Liver (tissue), 9 donors: ENCODE data around the gene MAP3K8. TPM values are rescaled to one million over a fixed set of nuclear protein-coding genes. Genes with fewer than 3 reads are reported as not detected.

Source experiments
- DNase-seq: peaks from one replicate; pipeline ENCODE4 v3.0.0-alpha.2; 2017; ENCODE audit warnings: low spot score
- H3K27ac ChIP-seq, 2 donors: one replicate each; pipeline ENCODE4 v1.7.0; 2013; ENCODE audit warnings: inconsistent platforms in 2 of 2, low read length in 2 of 2, control low read depth in 1 of 2, low read depth in 1 of 2, mild to moderate bottlenecking in 1 of 2
- H3K27me3 ChIP-seq, 4 donors: one replicate each; pipeline versions ENCODE4 v1.6.1 to v1.7.0; 2013; ENCODE audit warnings: low read length in 3 of 4, inconsistent platforms in 1 of 4, mild to moderate bottlenecking in 1 of 4, moderate library complexity in 1 of 4; ENCODE audit not compliant: control insufficient read depth in 4 of 4, insufficient read depth in 4 of 4
- H3K36me3 ChIP-seq, 4 donors: one replicate each; pipeline versions ENCODE4 v1.6.1 to v1.7.0; 2013; ENCODE audit warnings: low read length in 3 of 4, mild to moderate bottlenecking in 3 of 4, low read depth in 1 of 4, moderate library complexity in 1 of 4; ENCODE audit not compliant: control insufficient read depth in 4 of 4, insufficient read depth in 3 of 4
- H3K4me1 ChIP-seq, 4 donors: one replicate each; pipeline versions ENCODE4 v1.6.1 to v1.7.0; 2013; ENCODE audit warnings: low read length in 3 of 4, mild to moderate bottlenecking in 3 of 4, moderate library complexity in 1 of 4; ENCODE audit not compliant: control insufficient read depth in 4 of 4, insufficient read depth in 4 of 4
- H3K4me3 ChIP-seq, 3 donors: one replicate each; pipeline versions ENCODE4 v1.6.1 to v1.7.0; 2013; ENCODE audit warnings: low read length in 3 of 3, control low read depth in 1 of 3, low read depth in 1 of 3, mild to moderate bottlenecking in 1 of 3
- H3K9ac ChIP-seq, 2 donors: one replicate each; pipeline ENCODE4 v1.7.0; 2013; ENCODE audit warnings: low read length in 2 of 2, mild to moderate bottlenecking in 2 of 2, moderate library complexity in 2 of 2, control low read depth in 1 of 2, low read depth in 1 of 2
- H3K9me3 ChIP-seq, 4 donors: one replicate each; pipeline versions ENCODE4 v1.6.1 to v1.7.0; 2013; ENCODE audit warnings: low read length in 3 of 4; ENCODE audit not compliant: control insufficient read depth in 4 of 4
- EGR1 ChIP-seq, 2 donors: IDR thresholded peaks; 2 replicates each; pipeline ENCODE4 v1.6.1; 2016 to 2018; ENCODE audit warnings: antibody characterized with exemption in 2 of 2, low read depth in 2 of 2
- FOXA1 ChIP-seq: IDR thresholded peaks from 2 replicates; pipeline ENCODE4 v1.6.1; 2016; ENCODE audit warnings: antibody characterized with exemption
- FOXA2 ChIP-seq: IDR thresholded peaks from 2 replicates; pipeline ENCODE4 v1.6.1; 2016; ENCODE audit warnings: antibody characterized with exemption
- HNF4A ChIP-seq, 2 donors: conservative IDR thresholded peaks; 2 replicates each; pipeline ENCODE4 v1.6.1; 2016; ENCODE audit warnings: antibody characterized with exemption in 2 of 2, mild to moderate bottlenecking in 2 of 2
- HNF4G ChIP-seq: IDR thresholded peaks from 2 replicates; pipeline ENCODE4 v1.6.1; 2016; ENCODE audit warnings: antibody characterized with exemption
- JUND ChIP-seq, 2 donors: IDR thresholded peaks; 2 replicates each; pipeline ENCODE4 v1.6.1; 2016; ENCODE audit warnings: antibody characterized with exemption in 2 of 2
- MAX ChIP-seq: IDR thresholded peaks from 2 replicates; pipeline ENCODE4 v1.6.1; 2016; ENCODE audit warnings: antibody characterized with exemption
- NR2F2 ChIP-seq: IDR thresholded peaks from 2 replicates; pipeline ENCODE4 v1.6.1; 2016; ENCODE audit warnings: antibody characterized with exemption
- RAD21 ChIP-seq, 2 donors: IDR thresholded peaks; 2 replicates each; pipeline ENCODE4 v1.6.1; 2016; ENCODE audit warnings: antibody characterized with exemption in 2 of 2, mild to moderate bottlenecking in 2 of 2
- REST ChIP-seq: IDR thresholded peaks from 2 replicates; pipeline ENCODE4 v1.6.1; 2016; ENCODE audit warnings: antibody characterized with exemption, mild to moderate bottlenecking
- SP1 ChIP-seq: IDR thresholded peaks from 2 replicates; pipeline ENCODE4 v1.6.1; 2018; ENCODE audit warnings: antibody characterized with exemption, mild to moderate bottlenecking
- TAF1 ChIP-seq: conservative IDR thresholded peaks from 2 replicates; pipeline ENCODE4 v1.6.1; 2016; ENCODE audit warnings: antibody characterized with exemption, mild to moderate bottlenecking
- WGBS: extraction: QIAGEN DNeasy Blood & Tissue Kit; methylation state at CpG from one replicate; pipeline ENCODE4 v1.1.7; 2013; 5-methylcytosine and 5-hydroxymethylcytosine counted together
- polyA plus RNA-seq, 2 donors: library from polyadenylated mRNA; stranded (reverse) in 1 of 2; unstranded in 1 of 2; fragments of 200-250 nt in 1 of 2; fragments of >200 nt in 1 of 2; fragmentation: Nextera tagmentation in 1 of 2; extraction: Ambion mirVana in 1 of 2; gene quantifications; one replicate each; pipeline versions ENCODE4 v1.2.1 to v1.2.3, GENCODE V29; 2013 to 2015
- total RNA-seq, 2 donors: library from RNA; depleted of rRNA; stranded (reverse); fragments of >200 nt; gene quantifications; one replicate each; pipeline ENCODE4 v1.2.3, GENCODE V29; 2014
- TF ChIP-seq, protein P1 (sequence below): IDR thresholded peaks from 2 replicates; pipeline ENCODE4 v1.6.1; 2016; ENCODE audit warnings: antibody characterized with exemption
- TF ChIP-seq, protein P2 (sequence below): fragments of 150-350 bp; IDR thresholded peaks from 2 replicates; pipeline ENCODE4 v1.5.1; 2017; ENCODE audit warnings: improper control_type of control experiment, low read depth, low read length; ENCODE audit not compliant: missing input control
- TF ChIP-seq, protein P3 (sequence below): IDR thresholded peaks from 2 replicates; pipeline ENCODE4 v1.6.1; 2016; ENCODE audit warnings: antibody characterized with exemption
- donor health status: healthy.
- donor health status: healthy.
- donor health status: healthy.
- donor health status: healthy.
- donor health status: healthy.

Gene MAP3K8
- total and polyA plus RNA-seq, 4 donors = 2.1 to 11.4 (median 6.1) TPM

- no peak for DNase-seq
- no peaks in the 10 kb centered on the region for H3K9me3 ChIP-seq
- H3K27me3 ChIP-seq = no peaks in the 10 kb centered on the region
- H3K36me3 ChIP-seq = no peaks in the 10 kb centered on the region
- no peak overlapping the region for H3K9ac ChIP-seq
- no peaks in the 10 kb centered on the region for H3K4me1 ChIP-seq
- TF ChIP-seq HNF4A (conservative IDR thresholded peaks at IDR 0.05) (no peak), FOXA2 (no peak), MAX (no peak), NR2F2 (no peak), FOXA1 (no peak), RAD21 (IDR thresholded peaks at IDR 0.05) (no peak), JUND (IDR thresholded peaks at IDR 0.05) (no peak), HNF4G (no peak), SP1 (no peak), EGR1 (IDR thresholded peaks at IDR 0.05; ENCODE audit: low read depth in 2 of 2) (no peak), TAF1 (no peak)
- TF ChIP-seq, protein P1, sequence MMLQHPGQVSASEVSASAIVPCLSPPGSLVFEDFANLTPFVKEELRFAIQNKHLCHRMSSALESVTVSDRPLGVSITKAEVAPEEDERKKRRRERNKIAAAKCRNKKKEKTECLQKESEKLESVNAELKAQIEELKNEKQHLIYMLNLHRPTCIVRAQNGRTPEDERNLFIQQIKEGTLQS = no peak
- TF ChIP-seq, protein P2, sequence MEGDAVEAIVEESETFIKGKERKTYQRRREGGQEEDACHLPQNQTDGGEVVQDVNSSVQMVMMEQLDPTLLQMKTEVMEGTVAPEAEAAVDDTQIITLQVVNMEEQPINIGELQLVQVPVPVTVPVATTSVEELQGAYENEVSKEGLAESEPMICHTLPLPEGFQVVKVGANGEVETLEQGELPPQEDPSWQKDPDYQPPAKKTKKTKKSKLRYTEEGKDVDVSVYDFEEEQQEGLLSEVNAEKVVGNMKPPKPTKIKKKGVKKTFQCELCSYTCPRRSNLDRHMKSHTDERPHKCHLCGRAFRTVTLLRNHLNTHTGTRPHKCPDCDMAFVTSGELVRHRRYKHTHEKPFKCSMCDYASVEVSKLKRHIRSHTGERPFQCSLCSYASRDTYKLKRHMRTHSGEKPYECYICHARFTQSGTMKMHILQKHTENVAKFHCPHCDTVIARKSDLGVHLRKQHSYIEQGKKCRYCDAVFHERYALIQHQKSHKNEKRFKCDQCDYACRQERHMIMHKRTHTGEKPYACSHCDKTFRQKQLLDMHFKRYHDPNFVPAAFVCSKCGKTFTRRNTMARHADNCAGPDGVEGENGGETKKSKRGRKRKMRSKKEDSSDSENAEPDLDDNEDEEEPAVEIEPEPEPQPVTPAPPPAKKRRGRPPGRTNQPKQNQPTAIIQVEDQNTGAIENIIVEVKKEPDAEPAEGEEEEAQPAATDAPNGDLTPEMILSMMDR = no peak
- TF ChIP-seq, protein P3, sequence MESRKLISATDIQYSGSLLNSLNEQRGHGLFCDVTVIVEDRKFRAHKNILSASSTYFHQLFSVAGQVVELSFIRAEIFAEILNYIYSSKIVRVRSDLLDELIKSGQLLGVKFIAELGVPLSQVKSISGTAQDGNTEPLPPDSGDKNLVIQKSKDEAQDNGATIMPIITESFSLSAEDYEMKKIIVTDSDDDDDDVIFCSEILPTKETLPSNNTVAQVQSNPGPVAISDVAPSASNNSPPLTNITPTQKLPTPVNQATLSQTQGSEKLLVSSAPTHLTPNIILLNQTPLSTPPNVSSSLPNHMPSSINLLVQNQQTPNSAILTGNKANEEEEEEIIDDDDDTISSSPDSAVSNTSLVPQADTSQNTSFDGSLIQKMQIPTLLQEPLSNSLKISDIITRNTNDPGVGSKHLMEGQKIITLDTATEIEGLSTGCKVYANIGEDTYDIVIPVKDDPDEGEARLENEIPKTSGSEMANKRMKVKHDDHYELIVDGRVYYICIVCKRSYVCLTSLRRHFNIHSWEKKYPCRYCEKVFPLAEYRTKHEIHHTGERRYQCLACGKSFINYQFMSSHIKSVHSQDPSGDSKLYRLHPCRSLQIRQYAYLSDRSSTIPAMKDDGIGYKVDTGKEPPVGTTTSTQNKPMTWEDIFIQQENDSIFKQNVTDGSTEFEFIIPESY = no peak
- WGBS = 78% methylated on average over 8 of the region's 8 CpGs
- H3K4me3 ChIP-seq = no peak overlapping the region
- H3K27ac ChIP-seq = no peak overlapping the region
Measured at GRCh38 chr10:30510184-30510931, 76.4 kb downstream of the MAP3K8 start.

GRCh38 chr10:30510932-30511700, 77.1 kb downstream of the MAP3K8 start:
- Histone ChIP-seq H3K36me3 (no peaks in the 10 kb centered on the region), H3K27me3 (no peaks in the 10 kb centered on the region), H3K4me3 (no peak overlapping the region), H3K4me1 (no peaks in the 10 kb centered on the region), H3K9ac (no peak overlapping the region), H3K27ac (no peak overlapping the region), H3K9me3 (no peaks in the 10 kb centered on the region)
- TF ChIP-seq, protein P2 = no peak
- no peak for TF ChIP-seq REST
- no peak for TF ChIP-seq HNF4G
- TF ChIP-seq EGR1 (IDR thresholded peaks at IDR 0.05; ENCODE audit: low read depth in 2 of 2) = no peak
- TF ChIP-seq TAF1 = no peak
- TF ChIP-seq SP1 = no peak
- WGBS = 76% methylated on average over 4 of the region's 4 CpGs
- no peak for DNase-seq
